Effector memory CD4-positive, alpha-beta T cell (primary cell): ENCODE measurements around the gene FRMD1.

Experiments
- DNase-seq, 3 donors: peaks; one replicate each; pipeline ENCODE4 v3.0.0-alpha.2; 2020
- H3K27ac ChIP-seq: 2 replicates; pipeline ENCODE4 v1.7.0; 2013; ENCODE audit warnings: mild to moderate bottlenecking, low read length, moderate library complexity; ENCODE audit not compliant: insufficient read depth, poor library complexity, severe bottlenecking
- H3K27me3 ChIP-seq: replicated peaks from 2 replicates; pipeline ENCODE4 v1.7.0; 2013; ENCODE audit warnings: mild to moderate bottlenecking, low read length; ENCODE audit not compliant: insufficient read depth, control insufficient read depth, poor library complexity, severe bottlenecking
- H3K36me3 ChIP-seq: 2 replicates; pipeline ENCODE4 v1.7.0; 2013; ENCODE audit warnings: mild to moderate bottlenecking, low read length, moderate library complexity; ENCODE audit not compliant: control insufficient read depth, insufficient read depth
- H3K4me1 ChIP-seq: 2 replicates; pipeline ENCODE4 v1.7.0; 2013; ENCODE audit warnings: low read length, mild to moderate bottlenecking; ENCODE audit not compliant: control insufficient read depth, insufficient read depth, poor library complexity, severe bottlenecking
- H3K4me3 ChIP-seq: 2 replicates; pipeline ENCODE4 v1.7.0; 2013; ENCODE audit warnings: low read length, low read depth, mild to moderate bottlenecking; ENCODE audit not compliant: insufficient read depth, poor library complexity, severe bottlenecking
- H3K9me3 ChIP-seq: 2 replicates; pipeline ENCODE4 v1.7.0; 2013; ENCODE audit warnings: mild to moderate bottlenecking, low read length, moderate library complexity; ENCODE audit not compliant: control insufficient read depth

The FRMD1 gene

GRCh38 chr6:168122011-168122410, 43.0 kb upstream of the FRMD1 start:
- Histone ChIP-seq H3K4me1 (no peaks in the 10 kb centered on the region), H3K9me3 (no peaks in the 10 kb centered on the region), H3K27me3 (no peaks in the 10 kb centered on the region), H3K4me3 (no peak overlapping the region), H3K36me3 (no peaks in the 10 kb centered on the region), H3K27ac (no peak overlapping the region)
- no peak for DNase-seq

GRCh38 chr6:168121303-168121665, 42.3 kb upstream of the FRMD1 start:
- H3K36me3 ChIP-seq, result no peaks in the 10 kb centered on the region
- DNase-seq, result no peak
- H3K27ac ChIP-seq, result no peak overlapping the region
- H3K9me3 ChIP-seq, result no peaks in the 10 kb centered on the region
- H3K27me3 ChIP-seq, result no peaks in the 10 kb centered on the region
- H3K4me3 ChIP-seq, result no peak overlapping the region
- no peaks in the 10 kb centered on the region for H3K4me1 ChIP-seq

- Histone ChIP-seq H3K36me3 (no peaks in the 10 kb centered on the region), H3K4me1 (no peaks in the 10 kb centered on the region), H3K4me3 (no peak overlapping the region), H3K27me3 (no peaks in the 10 kb centered on the region), H3K9me3 (no peaks in the 10 kb centered on the region), H3K27ac (no peak overlapping the region)
- DNase-seq, result no peak
Observed at GRCh38 chr6:168120390-168121302, 41.6 kb upstream of the FRMD1 start.

- no peaks in the 10 kb centered on the region for H3K9me3 ChIP-seq
- H3K27ac ChIP-seq, result no peak overlapping the region
- no peaks in the 10 kb centered on the region for H3K27me3 ChIP-seq
- H3K36me3 ChIP-seq, result no peaks in the 10 kb centered on the region
- no peak overlapping the region for H3K4me3 ChIP-seq
- H3K4me1 ChIP-seq, result no peaks in the 10 kb centered on the region
- no peak for DNase-seq
Observed at GRCh38 chr6:168119539-168119938, 40.5 kb upstream of the FRMD1 start.

- Histone ChIP-seq H3K4me1 (no peaks in the 10 kb centered on the region), H3K27me3 (no peaks in the 10 kb centered on the region), H3K9me3 (no peaks in the 10 kb centered on the region), H3K36me3 (no peaks in the 10 kb centered on the region), H3K4me3 (no peak overlapping the region), H3K27ac (no peak overlapping the region)
- no peak for DNase-seq
Observed at GRCh38 chr6:168118935-168119334, 39.9 kb upstream of the FRMD1 start.

- Histone ChIP-seq H3K9me3 (no peaks in the 10 kb centered on the region), H3K27ac (no peak overlapping the region), H3K27me3 (no peaks in the 10 kb centered on the region), H3K4me1 (no peaks in the 10 kb centered on the region), H3K36me3 (no peaks in the 10 kb centered on the region), H3K4me3 (no peak overlapping the region)
- no peak for DNase-seq
Observed at GRCh38 chr6:168117942-168118341, 38.9 kb upstream of the FRMD1 start.

- H3K36me3 ChIP-seq, result no peaks in the 10 kb centered on the region
- H3K4me1 ChIP-seq, result no peaks in the 10 kb centered on the region
- H3K27me3 ChIP-seq, result no peaks in the 10 kb centered on the region
- H3K9me3 ChIP-seq, result no peaks in the 10 kb centered on the region
- no peak overlapping the region for H3K27ac ChIP-seq
- DNase-seq, result no peak
- no peak overlapping the region for H3K4me3 ChIP-seq
Observed at GRCh38 chr6:168116975-168117899, 38.2 kb upstream of the FRMD1 start.

GRCh38 chr6:168116438-168116974, 37.5 kb upstream of the FRMD1 start:
- Histone ChIP-seq H3K36me3 (no peaks in the 10 kb centered on the region), H3K27me3 (no peaks in the 10 kb centered on the region), H3K27ac (no peak overlapping the region), H3K4me1 (no peaks in the 10 kb centered on the region), H3K4me3 (no peak overlapping the region), H3K9me3 (no peaks in the 10 kb centered on the region)
- DNase-seq, result no peak

- Histone ChIP-seq H3K4me1 (no peaks in the 10 kb centered on the region), H3K27ac (no peak overlapping the region), H3K36me3 (no peaks in the 10 kb centered on the region), H3K9me3 (no peaks in the 10 kb centered on the region), H3K27me3 (no peaks in the 10 kb centered on the region), H3K4me3 (no peak overlapping the region)
- DNase-seq, result no peak
Observed at GRCh38 chr6:168115748-168116437, 36.9 kb upstream of the FRMD1 start.
